ENCODE measurements around the gene PCDHAC1. TPM values are rescaled to one million over a fixed set of nuclear protein-coding genes. Genes with fewer than 3 reads are reported as not detected.

PCDHAC1 gene
- total RNA-seq, 1 donor from 2014 or later = not detected

- no peaks in the 10 kb centered on the region for H3K9me3 ChIP-seq (replicated peaks)
- peaks cover 17% of the 10 kb centered on the region for H3K4me1 ChIP-seq
- H3K36me3 ChIP-seq = no peaks in the 10 kb centered on the region
- H3K27me3 ChIP-seq (ENCODE audit: low read depth) = peaks cover 50% of the 10 kb centered on the region
- no peak overlapping the region for H3K4me3 ChIP-seq
- intact Hi-C loops (cut with micrococcal nuclease) = no loop called here
- DNase-seq = no peak
- no peak overlapping the region for H3K27ac ChIP-seq (replicated peaks)
- TF ChIP-seq, protein P1, sequence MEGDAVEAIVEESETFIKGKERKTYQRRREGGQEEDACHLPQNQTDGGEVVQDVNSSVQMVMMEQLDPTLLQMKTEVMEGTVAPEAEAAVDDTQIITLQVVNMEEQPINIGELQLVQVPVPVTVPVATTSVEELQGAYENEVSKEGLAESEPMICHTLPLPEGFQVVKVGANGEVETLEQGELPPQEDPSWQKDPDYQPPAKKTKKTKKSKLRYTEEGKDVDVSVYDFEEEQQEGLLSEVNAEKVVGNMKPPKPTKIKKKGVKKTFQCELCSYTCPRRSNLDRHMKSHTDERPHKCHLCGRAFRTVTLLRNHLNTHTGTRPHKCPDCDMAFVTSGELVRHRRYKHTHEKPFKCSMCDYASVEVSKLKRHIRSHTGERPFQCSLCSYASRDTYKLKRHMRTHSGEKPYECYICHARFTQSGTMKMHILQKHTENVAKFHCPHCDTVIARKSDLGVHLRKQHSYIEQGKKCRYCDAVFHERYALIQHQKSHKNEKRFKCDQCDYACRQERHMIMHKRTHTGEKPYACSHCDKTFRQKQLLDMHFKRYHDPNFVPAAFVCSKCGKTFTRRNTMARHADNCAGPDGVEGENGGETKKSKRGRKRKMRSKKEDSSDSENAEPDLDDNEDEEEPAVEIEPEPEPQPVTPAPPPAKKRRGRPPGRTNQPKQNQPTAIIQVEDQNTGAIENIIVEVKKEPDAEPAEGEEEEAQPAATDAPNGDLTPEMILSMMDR (IDR thresholded peaks at IDR 0.05; ENCODE audit: borderline replicate concordance) = no peak
Measured at GRCh38 chr5:140969880-140970279, 43.8 kb downstream of the PCDHAC1 start.

GRCh38 chr5:140973550-140973949 lies 47.5 kb downstream of the PCDHAC1 start:
- Histone ChIP-seq H3K9me3 (replicated peaks) (no peaks in the 10 kb centered on the region), H3K4me3 (no peak overlapping the region), H3K27ac (replicated peaks) (no peak overlapping the region), H3K36me3 (no peaks in the 10 kb centered on the region), H3K4me1 (no peaks in the 10 kb centered on the region), H3K27me3 (ENCODE audit: low read depth) (peaks cover 29% of the 10 kb centered on the region)
- no peak for DNase-seq
- intact Hi-C loops (cut with micrococcal nuclease) = no loop called here
- TF ChIP-seq, protein P1 (IDR thresholded peaks at IDR 0.05; ENCODE audit: borderline replicate concordance) = no peak

GRCh38 chr5:140977003-140977402 lies 50.9 kb downstream of the PCDHAC1 start:
- Histone ChIP-seq H3K4me1 (no peaks in the 10 kb centered on the region), H3K27ac (replicated peaks) (no peak overlapping the region), H3K4me3 (no peak overlapping the region), H3K36me3 (no peaks in the 10 kb centered on the region), H3K9me3 (replicated peaks) (no peaks in the 10 kb centered on the region), H3K27me3 (ENCODE audit: low read depth) (peaks cover 24% of the 10 kb centered on the region)
- DNase-seq = no peak
- intact Hi-C loops (cut with micrococcal nuclease) = no loop called here
- TF ChIP-seq, protein P1 (IDR thresholded peaks at IDR 0.05; ENCODE audit: borderline replicate concordance) = no peak

DNA sequence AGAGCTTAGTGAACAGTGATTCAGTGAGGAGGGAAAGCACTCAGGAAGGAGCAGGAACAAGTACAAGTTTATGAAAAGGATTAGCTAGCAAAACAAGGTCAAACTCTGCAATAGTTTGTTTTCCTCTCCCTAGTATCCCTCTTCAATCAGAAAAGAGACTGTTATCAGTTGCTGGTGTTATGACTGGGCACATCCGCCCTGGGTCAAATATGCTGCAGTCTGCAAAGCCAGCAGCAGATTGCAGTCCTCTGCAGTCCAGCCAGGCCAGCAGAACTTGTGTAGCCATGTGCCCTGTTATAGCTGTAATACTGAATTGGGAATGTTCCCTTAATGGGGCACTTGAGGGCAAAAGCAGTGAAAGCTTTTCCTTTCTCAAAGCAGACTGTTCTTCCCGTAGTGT lies 52.2 kb downstream of the PCDHAC1 start:
- Histone ChIP-seq H3K27ac (replicated peaks) (no peak overlapping the region), H3K4me3 (no peak overlapping the region), H3K36me3 (no peaks in the 10 kb centered on the region), H3K4me1 (no peaks in the 10 kb centered on the region), H3K27me3 (ENCODE audit: low read depth) (peaks cover 30% of the 10 kb centered on the region), H3K9me3 (replicated peaks) (no peaks in the 10 kb centered on the region)
- no peak for DNase-seq
- TF ChIP-seq, protein P1 (IDR thresholded peaks at IDR 0.05; ENCODE audit: borderline replicate concordance) = no peak
- intact Hi-C loops (cut with micrococcal nuclease) = no loop called here

GRCh38 chr5:140978983-140979382 lies 52.9 kb downstream of the PCDHAC1 start:
- Histone ChIP-seq H3K4me3 (no peak overlapping the region), H3K27ac (replicated peaks) (no peak overlapping the region), H3K36me3 (no peaks in the 10 kb centered on the region), H3K4me1 (no peaks in the 10 kb centered on the region), H3K27me3 (ENCODE audit: low read depth) (peaks cover 30% of the 10 kb centered on the region), H3K9me3 (replicated peaks) (no peaks in the 10 kb centered on the region)
- TF ChIP-seq, protein P1 (IDR thresholded peaks at IDR 0.05; ENCODE audit: borderline replicate concordance) = no peak
- intact Hi-C loops (cut with micrococcal nuclease) = no loop called here
- DNase-seq = no peak

Other genes starting within 250 kb of the PCDHAC1 start
- gene HARS1, start 234.9 kb upstream of the PCDHAC1 start, total RNA-seq = 38.7 TPM
- 27.8 TPM for gene HARS2, start 234.8 kb upstream of the PCDHAC1 start, total RNA-seq
- gene ZMAT2, start 225.9 kb upstream of the PCDHAC1 start, total RNA-seq = 35.5 TPM
- not detected for gene PCDHA1, start 140.2 kb upstream of the PCDHAC1 start, total RNA-seq
- not detected for gene PCDHA2, start 131.4 kb upstream of the PCDHAC1 start, total RNA-seq
- gene PCDHA3, start 125.2 kb upstream of the PCDHAC1 start, total RNA-seq = not detected
- 0.11 TPM for gene PCDHA4, start 119.2 kb upstream of the PCDHAC1 start, total RNA-seq
- gene PCDHA5, start 104.7 kb upstream of the PCDHAC1 start, total RNA-seq = not detected
- not detected for gene PCDHA6, start 98.3 kb upstream of the PCDHAC1 start, total RNA-seq
- not detected for gene PCDHA7, start 92.0 kb upstream of the PCDHAC1 start, total RNA-seq
- not detected for gene PCDHA8, start 85.1 kb upstream of the PCDHAC1 start, total RNA-seq
- gene PCDHA9, start 77.9 kb upstream of the PCDHAC1 start, total RNA-seq = not detected
- gene PCDHA10, start 70.4 kb upstream of the PCDHAC1 start, total RNA-seq = 0.05 TPM
- gene PCDHA11, start 57.3 kb upstream of the PCDHAC1 start, total RNA-seq = not detected
- gene PCDHA12, start 51.0 kb upstream of the PCDHAC1 start, total RNA-seq = not detected
- gene PCDHA13, start 44.2 kb upstream of the PCDHAC1 start, total RNA-seq = not detected
- 0.36 TPM for gene PCDHAC2, start 40.2 kb downstream of the PCDHAC1 start, total RNA-seq
- gene PCDHB1, start 125.1 kb downstream of the PCDHAC1 start, total RNA-seq = not detected
- gene PCDHB2, start 168.3 kb downstream of the PCDHAC1 start, total RNA-seq = 1.1 TPM
- gene PCDHB3, start 174.2 kb downstream of the PCDHAC1 start, total RNA-seq = 0.77 TPM
- gene PCDHB4, start 195.5 kb downstream of the PCDHAC1 start, total RNA-seq = 0.80 TPM
- gene PCDHB5, start 208.9 kb downstream of the PCDHAC1 start, total RNA-seq = 2.3 TPM
- gene PCDHB6, start 223.8 kb downstream of the PCDHAC1 start, total RNA-seq = 0.14 TPM
- 0.55 TPM for gene PCDHB7, start 246.3 kb downstream of the PCDHAC1 start, total RNA-seq